Measurements from ENCODE around the gene SPHKAP.

GRCh38 chr2:228092056-228092455, 89.4 kb downstream of the SPHKAP start:
- TF ChIP-seq CTCF (IDR thresholded peaks at IDR 0.05) (no peak), POLR2A (IDR thresholded peaks at IDR 0.05) (no peak)
